ENCODE results near the gene MGME1.

DNA sequence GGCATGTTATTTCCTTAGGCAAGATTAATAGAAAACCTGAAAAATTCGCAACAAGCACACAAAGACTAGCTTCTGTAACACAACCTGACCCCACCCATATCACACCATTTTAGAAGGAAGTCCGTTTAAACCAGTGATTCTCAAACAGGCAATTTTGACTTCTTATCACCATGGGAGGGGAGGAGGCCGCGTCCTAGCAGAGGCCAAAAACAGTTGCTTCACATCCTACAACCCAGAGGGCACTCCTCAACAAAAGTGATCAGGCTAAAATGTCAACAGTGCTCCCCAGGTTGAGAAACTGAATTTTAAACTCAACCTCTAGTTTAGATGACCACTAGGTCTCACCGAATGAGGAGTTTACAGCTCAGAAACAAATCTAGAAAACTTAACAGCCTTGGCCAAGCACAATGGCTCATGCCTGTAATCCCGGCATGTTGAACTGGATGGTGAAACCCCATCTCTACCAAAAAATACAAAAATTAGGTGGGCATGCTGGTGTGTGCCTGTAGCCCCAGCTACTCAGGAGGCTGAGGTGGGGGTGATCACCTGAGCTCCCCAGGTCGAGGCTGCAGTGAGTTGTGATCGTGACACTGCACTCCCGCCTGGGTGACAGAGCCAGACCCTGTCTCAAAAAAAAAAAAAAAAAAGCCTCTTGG lies 3.6 kb upstream of the MGME1 start:
- no peak for TF ChIP-seq POLR2A (IDR thresholded peaks at IDR 0.05)
- TF ChIP-seq, protein P1, sequence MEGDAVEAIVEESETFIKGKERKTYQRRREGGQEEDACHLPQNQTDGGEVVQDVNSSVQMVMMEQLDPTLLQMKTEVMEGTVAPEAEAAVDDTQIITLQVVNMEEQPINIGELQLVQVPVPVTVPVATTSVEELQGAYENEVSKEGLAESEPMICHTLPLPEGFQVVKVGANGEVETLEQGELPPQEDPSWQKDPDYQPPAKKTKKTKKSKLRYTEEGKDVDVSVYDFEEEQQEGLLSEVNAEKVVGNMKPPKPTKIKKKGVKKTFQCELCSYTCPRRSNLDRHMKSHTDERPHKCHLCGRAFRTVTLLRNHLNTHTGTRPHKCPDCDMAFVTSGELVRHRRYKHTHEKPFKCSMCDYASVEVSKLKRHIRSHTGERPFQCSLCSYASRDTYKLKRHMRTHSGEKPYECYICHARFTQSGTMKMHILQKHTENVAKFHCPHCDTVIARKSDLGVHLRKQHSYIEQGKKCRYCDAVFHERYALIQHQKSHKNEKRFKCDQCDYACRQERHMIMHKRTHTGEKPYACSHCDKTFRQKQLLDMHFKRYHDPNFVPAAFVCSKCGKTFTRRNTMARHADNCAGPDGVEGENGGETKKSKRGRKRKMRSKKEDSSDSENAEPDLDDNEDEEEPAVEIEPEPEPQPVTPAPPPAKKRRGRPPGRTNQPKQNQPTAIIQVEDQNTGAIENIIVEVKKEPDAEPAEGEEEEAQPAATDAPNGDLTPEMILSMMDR (IDR thresholded peaks at IDR 0.05), result no peak
- no peak for TF ChIP-seq POLR2AphosphoS5 (IDR thresholded peaks at IDR 0.05)
- no peak for TF ChIP-seq EP300 (IDR thresholded peaks at IDR 0.05)

Data from sigmoid colon (tissue), 4 donors.